ENCODE measurements around the gene REPS1.

DNA sequence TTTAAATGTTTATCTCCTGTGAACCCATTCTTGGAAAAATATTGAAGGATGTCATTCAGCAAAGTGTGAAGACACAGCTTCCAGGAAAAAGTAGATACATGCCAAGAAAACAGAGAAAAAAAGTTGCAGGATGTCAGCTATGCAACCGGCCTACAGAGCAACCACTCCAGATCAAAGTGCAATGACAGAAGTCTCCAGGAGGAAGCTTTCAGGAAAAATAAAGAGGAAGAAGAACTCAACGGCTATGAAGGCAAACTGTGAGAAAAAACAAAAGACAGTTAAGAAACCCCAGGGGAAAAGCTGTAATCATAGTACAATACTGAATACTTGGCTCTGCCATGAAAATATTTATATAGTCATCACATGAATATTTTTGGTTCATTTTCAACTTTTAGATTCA, 30.6 kb downstream of the REPS1 start:
- TF ChIP-seq, protein P1, sequence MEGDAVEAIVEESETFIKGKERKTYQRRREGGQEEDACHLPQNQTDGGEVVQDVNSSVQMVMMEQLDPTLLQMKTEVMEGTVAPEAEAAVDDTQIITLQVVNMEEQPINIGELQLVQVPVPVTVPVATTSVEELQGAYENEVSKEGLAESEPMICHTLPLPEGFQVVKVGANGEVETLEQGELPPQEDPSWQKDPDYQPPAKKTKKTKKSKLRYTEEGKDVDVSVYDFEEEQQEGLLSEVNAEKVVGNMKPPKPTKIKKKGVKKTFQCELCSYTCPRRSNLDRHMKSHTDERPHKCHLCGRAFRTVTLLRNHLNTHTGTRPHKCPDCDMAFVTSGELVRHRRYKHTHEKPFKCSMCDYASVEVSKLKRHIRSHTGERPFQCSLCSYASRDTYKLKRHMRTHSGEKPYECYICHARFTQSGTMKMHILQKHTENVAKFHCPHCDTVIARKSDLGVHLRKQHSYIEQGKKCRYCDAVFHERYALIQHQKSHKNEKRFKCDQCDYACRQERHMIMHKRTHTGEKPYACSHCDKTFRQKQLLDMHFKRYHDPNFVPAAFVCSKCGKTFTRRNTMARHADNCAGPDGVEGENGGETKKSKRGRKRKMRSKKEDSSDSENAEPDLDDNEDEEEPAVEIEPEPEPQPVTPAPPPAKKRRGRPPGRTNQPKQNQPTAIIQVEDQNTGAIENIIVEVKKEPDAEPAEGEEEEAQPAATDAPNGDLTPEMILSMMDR (IDR thresholded peaks at IDR 0.05), result no peak
- TF ChIP-seq POLR2AphosphoS5 (IDR thresholded peaks at IDR 0.05; ENCODE audit: low read depth, low read length), result no peak
- TF ChIP-seq, protein P2, sequence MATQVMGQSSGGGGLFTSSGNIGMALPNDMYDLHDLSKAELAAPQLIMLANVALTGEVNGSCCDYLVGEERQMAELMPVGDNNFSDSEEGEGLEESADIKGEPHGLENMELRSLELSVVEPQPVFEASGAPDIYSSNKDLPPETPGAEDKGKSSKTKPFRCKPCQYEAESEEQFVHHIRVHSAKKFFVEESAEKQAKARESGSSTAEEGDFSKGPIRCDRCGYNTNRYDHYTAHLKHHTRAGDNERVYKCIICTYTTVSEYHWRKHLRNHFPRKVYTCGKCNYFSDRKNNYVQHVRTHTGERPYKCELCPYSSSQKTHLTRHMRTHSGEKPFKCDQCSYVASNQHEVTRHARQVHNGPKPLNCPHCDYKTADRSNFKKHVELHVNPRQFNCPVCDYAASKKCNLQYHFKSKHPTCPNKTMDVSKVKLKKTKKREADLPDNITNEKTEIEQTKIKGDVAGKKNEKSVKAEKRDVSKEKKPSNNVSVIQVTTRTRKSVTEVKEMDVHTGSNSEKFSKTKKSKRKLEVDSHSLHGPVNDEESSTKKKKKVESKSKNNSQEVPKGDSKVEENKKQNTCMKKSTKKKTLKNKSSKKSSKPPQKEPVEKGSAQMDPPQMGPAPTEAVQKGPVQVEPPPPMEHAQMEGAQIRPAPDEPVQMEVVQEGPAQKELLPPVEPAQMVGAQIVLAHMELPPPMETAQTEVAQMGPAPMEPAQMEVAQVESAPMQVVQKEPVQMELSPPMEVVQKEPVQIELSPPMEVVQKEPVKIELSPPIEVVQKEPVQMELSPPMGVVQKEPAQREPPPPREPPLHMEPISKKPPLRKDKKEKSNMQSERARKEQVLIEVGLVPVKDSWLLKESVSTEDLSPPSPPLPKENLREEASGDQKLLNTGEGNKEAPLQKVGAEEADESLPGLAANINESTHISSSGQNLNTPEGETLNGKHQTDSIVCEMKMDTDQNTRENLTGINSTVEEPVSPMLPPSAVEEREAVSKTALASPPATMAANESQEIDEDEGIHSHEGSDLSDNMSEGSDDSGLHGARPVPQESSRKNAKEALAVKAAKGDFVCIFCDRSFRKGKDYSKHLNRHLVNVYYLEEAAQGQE (IDR thresholded peaks at IDR 0.05; ENCODE audit: insufficient read depth in 1 of 2, low read depth in 2 of 2, low read length in 1 of 2), result no peak
- TF ChIP-seq TCF7L2 (IDR thresholded peaks at IDR 0.05; ENCODE audit: low read depth, low read length), result no peak

Data from Panc1 (cell line).